ENCODE results near the gene AIFM3. TPM values are rescaled to one million over a fixed set of nuclear protein-coding genes. Genes with fewer than 3 reads are reported as not detected.
"Not testable (repeated sequence)": the region's sequence is repeated elsewhere in the genome, so short reads cannot be mapped to it uniquely, and the experiment has no call there.

AIFM3 gene
- total RNA-seq, 1 experiment from 2014 or later, result 9.7 TPM

GRCh38 chr22:20942203-20942902, 24.7 kb upstream of the AIFM3 start:
- H3K27ac ChIP-seq (ENCODE audit: low read depth, low read length); ATAC-seq; POLR2A ChIA-PET; H2AFZ ChIP-seq (ENCODE audit: low read depth, low read length, poor library complexity, severe bottlenecking); H3K9ac ChIP-seq (ENCODE audit: low read length); H3K27me3 ChIP-seq (ENCODE audit: insufficient read depth, low read length); H3K4me2 ChIP-seq (ENCODE audit: low read length); H3K4me3 ChIP-seq (replicated peaks in 1 of 2; ENCODE audit: low read depth in 1 of 2, low read length in 2 of 2); H3K9me2 ChIP-seq (ENCODE audit: insufficient read depth); H3K9me3 ChIP-seq (ENCODE audit: control insufficient read depth in 1 of 2, insufficient read depth in 1 of 2, low read depth in 1 of 2, low read length in 2 of 2); BruUV-seq (replicated peaks); intact Hi-C loops (cut with micrococcal nuclease); DNase-seq (ENCODE audit: low read depth, low spot score); H3K36me3 ChIP-seq (ENCODE audit: control insufficient read depth in 1 of 2, insufficient read depth in 2 of 2, low read length in 2 of 2); RAD21 ChIA-PET (ENCODE audit: low non-redundant PET in 1 of 2, low total read pairs in 2 of 2, uncharacterized antibody in 2 of 2, unreplicated experiment in 2 of 2): not testable (repeated sequence)
- Histone ChIP-seq H3K79me2 (ENCODE audit: insufficient read depth, low read length) (peaks cover 99% of the 10 kb centered on the region), H4K20me1 (ENCODE audit: insufficient read depth) (peaks cover 67% of the 10 kb centered on the region; the same call in 1 of the 2 replicates), H3K4me1 (ENCODE audit: control insufficient read depth in 1 of 2, insufficient read depth in 2 of 2, low read length in 2 of 2) (peaks cover 14 to 61% of the 10 kb centered on the region in 2 experiments)
- CTCF ChIA-PET, result interaction anchor here (1.6 kb wide), 1 partner anchor 25 kb away, joined by 4 read pairs; the partner anchor contains the start of gene CRKL

GRCh38 chr22:20943104-20943933, 23.7 kb upstream of the AIFM3 start:
- CTCF ChIA-PET, result interaction anchor here (0.7 kb wide), 1 partner anchor 148 kb away, joined by 3 read pairs; no protein-coding TSS in a partner anchor
- POLR2A ChIA-PET, result no interaction called here

More at GRCh38 chr22:20943104-20943933, 23.7 kb upstream of the AIFM3 start:
- BruUV-seq (replicated peaks), result no TSS peak
- H3K4me3 ChIP-seq (replicated peaks in 1 of 2; ENCODE audit: low read depth in 1 of 2, low read length in 2 of 2), result no peak overlapping the region
- H3K9me2 ChIP-seq (ENCODE audit: insufficient read depth), result no peaks in the 10 kb centered on the region
- TF ChIP-seq, protein P1, sequence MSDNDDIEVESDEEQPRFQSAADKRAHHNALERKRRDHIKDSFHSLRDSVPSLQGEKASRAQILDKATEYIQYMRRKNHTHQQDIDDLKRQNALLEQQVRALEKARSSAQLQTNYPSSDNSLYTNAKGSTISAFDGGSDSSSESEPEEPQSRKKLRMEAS (IDR thresholded peaks at IDR 0.05), result no peak
- TF ChIP-seq FOSL1 (IDR thresholded peaks at IDR 0.05; ENCODE audit: low read depth) (no peak), JUND (IDR thresholded peaks at IDR 0.05) (no peak), EZH2phosphoT487 (IDR thresholded peaks at IDR 0.05; ENCODE audit: borderline replicate concordance) (no peak), POLR2AphosphoS5 (IDR thresholded peaks at IDR 0.05; ENCODE audit: low read depth, low read length) (no peak), RAD21 (IDR thresholded peaks at IDR 0.05; ENCODE audit: low read depth) (no peak), CBX3 (IDR thresholded peaks at IDR 0.05; ENCODE audit: low read depth) (no peak)
- TF ChIP-seq, protein P2, sequence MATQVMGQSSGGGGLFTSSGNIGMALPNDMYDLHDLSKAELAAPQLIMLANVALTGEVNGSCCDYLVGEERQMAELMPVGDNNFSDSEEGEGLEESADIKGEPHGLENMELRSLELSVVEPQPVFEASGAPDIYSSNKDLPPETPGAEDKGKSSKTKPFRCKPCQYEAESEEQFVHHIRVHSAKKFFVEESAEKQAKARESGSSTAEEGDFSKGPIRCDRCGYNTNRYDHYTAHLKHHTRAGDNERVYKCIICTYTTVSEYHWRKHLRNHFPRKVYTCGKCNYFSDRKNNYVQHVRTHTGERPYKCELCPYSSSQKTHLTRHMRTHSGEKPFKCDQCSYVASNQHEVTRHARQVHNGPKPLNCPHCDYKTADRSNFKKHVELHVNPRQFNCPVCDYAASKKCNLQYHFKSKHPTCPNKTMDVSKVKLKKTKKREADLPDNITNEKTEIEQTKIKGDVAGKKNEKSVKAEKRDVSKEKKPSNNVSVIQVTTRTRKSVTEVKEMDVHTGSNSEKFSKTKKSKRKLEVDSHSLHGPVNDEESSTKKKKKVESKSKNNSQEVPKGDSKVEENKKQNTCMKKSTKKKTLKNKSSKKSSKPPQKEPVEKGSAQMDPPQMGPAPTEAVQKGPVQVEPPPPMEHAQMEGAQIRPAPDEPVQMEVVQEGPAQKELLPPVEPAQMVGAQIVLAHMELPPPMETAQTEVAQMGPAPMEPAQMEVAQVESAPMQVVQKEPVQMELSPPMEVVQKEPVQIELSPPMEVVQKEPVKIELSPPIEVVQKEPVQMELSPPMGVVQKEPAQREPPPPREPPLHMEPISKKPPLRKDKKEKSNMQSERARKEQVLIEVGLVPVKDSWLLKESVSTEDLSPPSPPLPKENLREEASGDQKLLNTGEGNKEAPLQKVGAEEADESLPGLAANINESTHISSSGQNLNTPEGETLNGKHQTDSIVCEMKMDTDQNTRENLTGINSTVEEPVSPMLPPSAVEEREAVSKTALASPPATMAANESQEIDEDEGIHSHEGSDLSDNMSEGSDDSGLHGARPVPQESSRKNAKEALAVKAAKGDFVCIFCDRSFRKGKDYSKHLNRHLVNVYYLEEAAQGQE (IDR thresholded peaks at IDR 0.05; ENCODE audit: low read depth), result no peak
- TF ChIP-seq, protein P3, sequence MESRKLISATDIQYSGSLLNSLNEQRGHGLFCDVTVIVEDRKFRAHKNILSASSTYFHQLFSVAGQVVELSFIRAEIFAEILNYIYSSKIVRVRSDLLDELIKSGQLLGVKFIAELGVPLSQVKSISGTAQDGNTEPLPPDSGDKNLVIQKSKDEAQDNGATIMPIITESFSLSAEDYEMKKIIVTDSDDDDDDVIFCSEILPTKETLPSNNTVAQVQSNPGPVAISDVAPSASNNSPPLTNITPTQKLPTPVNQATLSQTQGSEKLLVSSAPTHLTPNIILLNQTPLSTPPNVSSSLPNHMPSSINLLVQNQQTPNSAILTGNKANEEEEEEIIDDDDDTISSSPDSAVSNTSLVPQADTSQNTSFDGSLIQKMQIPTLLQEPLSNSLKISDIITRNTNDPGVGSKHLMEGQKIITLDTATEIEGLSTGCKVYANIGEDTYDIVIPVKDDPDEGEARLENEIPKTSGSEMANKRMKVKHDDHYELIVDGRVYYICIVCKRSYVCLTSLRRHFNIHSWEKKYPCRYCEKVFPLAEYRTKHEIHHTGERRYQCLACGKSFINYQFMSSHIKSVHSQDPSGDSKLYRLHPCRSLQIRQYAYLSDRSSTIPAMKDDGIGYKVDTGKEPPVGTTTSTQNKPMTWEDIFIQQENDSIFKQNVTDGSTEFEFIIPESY (IDR thresholded peaks at IDR 0.05; ENCODE audit: extremely low read depth, insufficient replicate concordance, low read length), result no peak
- TF ChIP-seq, protein P4, sequence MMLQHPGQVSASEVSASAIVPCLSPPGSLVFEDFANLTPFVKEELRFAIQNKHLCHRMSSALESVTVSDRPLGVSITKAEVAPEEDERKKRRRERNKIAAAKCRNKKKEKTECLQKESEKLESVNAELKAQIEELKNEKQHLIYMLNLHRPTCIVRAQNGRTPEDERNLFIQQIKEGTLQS (IDR thresholded peaks at IDR 0.05), result no peak
- H3K36me3 ChIP-seq (ENCODE audit: control insufficient read depth in 1 of 2, insufficient read depth in 2 of 2, low read length in 2 of 2), result no peaks in the 10 kb centered on the region; a peak in 2 of 4 replicates
- peaks cover 14 to 61% of the 10 kb centered on the region in 2 experiments for H3K4me1 ChIP-seq (ENCODE audit: control insufficient read depth in 1 of 2, insufficient read depth in 2 of 2, low read length in 2 of 2)
- peaks cover 99% of the 10 kb centered on the region for H3K79me2 ChIP-seq (ENCODE audit: insufficient read depth, low read length)
- H3K4me2 ChIP-seq (ENCODE audit: low read length), result peak overlapping the region; percentile 22
- no peaks in the 10 kb centered on the region for H3K27me3 ChIP-seq (ENCODE audit: insufficient read depth, low read length)
- peaks cover 58% of the 10 kb centered on the region; the same call in 1 of the 2 replicates for H4K20me1 ChIP-seq (ENCODE audit: insufficient read depth)
- no peaks in the 10 kb centered on the region for H3K9me3 ChIP-seq (ENCODE audit: control insufficient read depth in 1 of 2, insufficient read depth in 1 of 2, low read depth in 1 of 2, low read length in 2 of 2)
- ATAC-seq, result no peak
- no peak overlapping the region for H3K9ac ChIP-seq (ENCODE audit: low read length)
- no peak overlapping the region for H2AFZ ChIP-seq (ENCODE audit: low read depth, low read length, poor library complexity, severe bottlenecking)
- no peak for DNase-seq (ENCODE audit: low read depth, low spot score)
- RAD21 ChIA-PET (ENCODE audit: low non-redundant PET in 1 of 2, low total read pairs in 2 of 2, uncharacterized antibody in 2 of 2, unreplicated experiment in 2 of 2), result no interaction called here
- intact Hi-C loops (cut with micrococcal nuclease), result no loop called here
- H3K27ac ChIP-seq (ENCODE audit: low read depth, low read length), result no peak overlapping the region
